Endothelial cell of umbilical vein (primary cell): ENCODE results near the gene MCRIP2. TPM values are rescaled to one million over a fixed set of nuclear protein-coding genes. Genes with fewer than 3 reads are reported as not detected.

Source experiments
- BruUV-seq: library from RNA; stranded (reverse); fragments of 400-500 nt; replicated peaks from 2 replicates; lab custom pipeline; 2021; lab: Mats Ljungman, UMichigan
- CTCF ChIA-PET: fragments of 300-600, 350-600 bp; sonication (Branson Sonifier 250); formaldehyde crosslinking; loops from one replicate; lab custom pipeline; 2021; ENCODE audit warnings: antibody characterized with exemption, inconsistent platforms; lab: Charles Lee
- POLR2A ChIA-PET: fragments of 300-600, 350-600 bp; sonication (Branson Sonifier 250); formaldehyde crosslinking; loops from one replicate; lab custom pipeline; 2021; ENCODE audit warnings: antibody characterized with exemption, inconsistent platforms; lab: Charles Lee
- DNase-seq: peaks from one replicate; pipeline ENCODE4 v3.0.0-alpha.2; 2011; ENCODE audit warnings: low read depth, low spot score
- FAIRE-seq: peaks from 2 replicates; lab custom pipeline; 2011; peaks lifted over from hg19 to GRCh38; lab: Jason Lieb, UNC
- H2AFZ ChIP-seq: 2 replicates; pipeline ENCODE4 v1.6.0; 2012; ENCODE audit warnings: low read depth, low read length, control low read depth, inconsistent platforms
- H3K27ac ChIP-seq: 2 replicates; pipeline ENCODE4 v1.5.1; 2011; ENCODE audit warnings: low read depth, mild to moderate bottlenecking, control low read depth, low read length, moderate library complexity; ENCODE audit not compliant: insufficient read depth
- H3K27me3 ChIP-seq, 2 experiments: 2 replicates each; pipeline versions ENCODE4 v1.6.0 to v1.6.1; 2011; ENCODE audit warnings: low read length in 2 of 2, mixed read lengths in 1 of 2; ENCODE audit not compliant: control insufficient read depth in 2 of 2, insufficient read depth in 2 of 2
- H3K36me3 ChIP-seq, 2 experiments: 2 replicates in 1 of 2; 3 replicates in 1 of 2; pipeline ENCODE4 v1.5.1; 2011; ENCODE audit warnings: low read length in 2 of 2, mild to moderate bottlenecking in 1 of 2, moderate library complexity in 1 of 2; ENCODE audit not compliant: control insufficient read depth in 2 of 2, insufficient read depth in 2 of 2; ENCODE audit errors: extremely low read depth in 1 of 2
- H3K4me1 ChIP-seq: 3 replicates; pipeline ENCODE4 v1.5.1; 2011; ENCODE audit warnings: mild to moderate bottlenecking, low read length; ENCODE audit not compliant: control insufficient read depth, insufficient read depth; ENCODE audit errors: extremely low read depth
- H3K4me2 ChIP-seq: 2 replicates; pipeline ENCODE4 v1.6.1; 2011; ENCODE audit warnings: low read length, control low read depth, mixed read lengths; ENCODE audit not compliant: insufficient read depth
- H3K4me3 ChIP-seq, 3 experiments: fragments of 200-600 bp in 1 of 3; sonication (generic), shearing (Covaris generic) in 1 of 3; replicated peaks in 1 of 3; 2 replicates each; pipeline ENCODE4 v1.5.1; 2011 to 2016; ENCODE audit warnings: control low read depth in 3 of 3, low read length in 3 of 3, mild to moderate bottlenecking in 2 of 3, inconsistent platforms in 1 of 3, low read depth in 1 of 3, moderate library complexity in 1 of 3; ENCODE audit not compliant: insufficient read depth in 1 of 3
- H3K79me2 ChIP-seq: 2 replicates; pipeline ENCODE4 v1.6.0; 2012; ENCODE audit warnings: low read length, inconsistent platforms; ENCODE audit not compliant: control insufficient read depth, insufficient read depth
- H3K9ac ChIP-seq: replicated peaks from 2 replicates; pipeline ENCODE3; 2011; ENCODE audit warnings: low read length, control low read depth; ENCODE audit not compliant: insufficient read depth; ENCODE audit errors: extremely low read depth
- H3K9me1 ChIP-seq: replicated peaks from 3 replicates; pipeline ENCODE4 v1.6.0; 2011; ENCODE audit warnings: mild to moderate bottlenecking, low read length; ENCODE audit not compliant: control insufficient read depth, insufficient read depth; ENCODE audit errors: extremely low read depth
- H3K9me3 ChIP-seq: replicated peaks from 2 replicates; pipeline ENCODE4 v1.5.1; 2012; ENCODE audit warnings: low read length, inconsistent platforms; ENCODE audit not compliant: control insufficient read depth, insufficient read depth
- H4K20me1 ChIP-seq: replicated peaks from 2 replicates; pipeline ENCODE3; 2011; ENCODE audit warnings: mild to moderate bottlenecking, low read length; ENCODE audit not compliant: control insufficient read depth, insufficient read depth; ENCODE audit errors: extremely low read depth
- CTCF ChIP-seq, 2 donors: IDR thresholded peaks; 1 replicate in 1 of 2; 2 replicates in 1 of 2; pipeline ENCODE4 v1.5.1; 2011; ENCODE audit warnings: low read length in 2 of 2, mild to moderate bottlenecking in 2 of 2, moderate library complexity in 2 of 2, control low read depth in 1 of 2, inconsistent platforms in 1 of 2, low read depth in 1 of 2; ENCODE audit not compliant: insufficient read depth in 1 of 2; ENCODE audit errors: extremely low read depth in 1 of 2
- EZH2 ChIP-seq: IDR thresholded peaks from 2 replicates; pipeline ENCODE4 v1.6.1; 2012; ENCODE audit warnings: borderline replicate concordance, low read depth, mild to moderate bottlenecking, moderate library complexity, low read length, inconsistent platforms; ENCODE audit not compliant: severe bottlenecking
- FOS ChIP-seq: IDR thresholded peaks from 2 replicates; pipeline ENCODE4 v1.6.1; 2011; ENCODE audit warnings: mild to moderate bottlenecking, low read length, moderate library complexity, borderline replicate concordance; ENCODE audit not compliant: insufficient read depth
- GATA2 ChIP-seq: IDR thresholded peaks from 2 replicates; pipeline ENCODE4 v1.7.0; 2011; ENCODE audit warnings: low read depth, mild to moderate bottlenecking, moderate library complexity, mixed read lengths, low read length; ENCODE audit not compliant: insufficient read length, insufficient read depth
- JUN ChIP-seq: IDR thresholded peaks from 2 replicates; pipeline ENCODE4 v1.6.1; 2011; ENCODE audit warnings: borderline replicate concordance, low read depth; ENCODE audit not compliant: insufficient read length, insufficient read depth
- MAX ChIP-seq: IDR thresholded peaks from 2 replicates; pipeline ENCODE4 v1.6.1; 2011; ENCODE audit not compliant: insufficient read depth, insufficient read length
- MYC ChIP-seq: IDR thresholded peaks from one replicate; pipeline ENCODE4 v1.6.1; 2011; ENCODE audit warnings: mild to moderate bottlenecking, low read depth, low read length
- POLR2A ChIP-seq: IDR thresholded peaks from 2 replicates; pipeline ENCODE4 v1.6.1; 2012; ENCODE audit warnings: low read depth, mild to moderate bottlenecking, control low read depth, low read length
- POLR2AphosphoS5 ChIP-seq: IDR thresholded peaks from 2 replicates; pipeline ENCODE4 v1.6.1; 2012; ENCODE audit warnings: low read depth, mild to moderate bottlenecking, control low read depth, low read length, moderate library complexity; ENCODE audit not compliant: insufficient read depth
- dilution Hi-C: fragments of 300-500 bp; cut with MboI; formaldehyde crosslinking; loops from one replicate; pipeline ENCODE4 v1.15.0; 2019; ENCODE audit warnings: low sequenced_read_pairs; ENCODE audit not compliant: extremely low pct_ligation_motif_present
- intact Hi-C: fragments of 100-400 bp; cut with micrococcal nuclease; formaldehyde crosslinking; loops from one replicate; pipeline ENCODE4 v1.10.0; 2022
- polyA plus RNA-seq, 4 experiments: library from polyadenylated mRNA; depleted of rRNA in 3 of 4; stranded (reverse) in 3 of 4; unstranded in 1 of 4; fragments of >200 nt; gene quantifications; 2 replicates each; pipeline versions ENCODE4 v1.2.1 to v1.2.3, GENCODE V29; 2011 to 2012; ENCODE audit warnings: missing spikeins in 1 of 4
- total RNA-seq: library from RNA; stranded (reverse); gene quantifications from 2 replicates; pipeline ENCODE4 v1.2.3, GENCODE V29; 2021

Gene MCRIP2
- total and polyA plus RNA-seq, 2 donors (not counting 3 experiments of a cell fraction or from before 2014, with no cell fraction given) = 17.1 to 18.9 TPM

- no peak overlapping the region for H2AFZ ChIP-seq
- H4K20me1 ChIP-seq = no peaks in the 10 kb centered on the region
- no TSS peak for BruUV-seq
- H3K9me1 ChIP-seq = no peaks in the 10 kb centered on the region
- no peaks in the 10 kb centered on the region for H3K27me3 ChIP-seq
- dilution Hi-C loops = no loop called here
- H3K36me3 ChIP-seq = no peaks in the 10 kb centered on the region
- H3K79me2 ChIP-seq = peaks cover 1% of the 10 kb centered on the region
- intact Hi-C loops = no loop called here
- H3K4me3 ChIP-seq = no peak overlapping the region
- DNase-seq (no peak), FAIRE-seq (no peak)
- no peak overlapping the region for H3K27ac ChIP-seq
- H3K4me1 ChIP-seq = no peaks in the 10 kb centered on the region
- ChIA-PET POLR2A (no interaction called here), CTCF (interaction anchor here (0.6 kb wide), 1 partner anchor 234 kb away, joined by 3 read pairs; no protein-coding TSS in a partner anchor)
- no peak for TF ChIP-seq MAX
- TF ChIP-seq GATA2 = no peak
- TF ChIP-seq POLR2AphosphoS5 = no peak
- TF ChIP-seq POLR2A = no peak
- no peak for TF ChIP-seq FOS
- no peak for TF ChIP-seq MYC
- no peak for TF ChIP-seq JUN
- no peak for TF ChIP-seq CTCF (IDR thresholded peaks at IDR 0.05; ENCODE audit: extremely low read depth in 1 of 2, insufficient read depth in 1 of 2, low read depth in 1 of 2, low read length in 2 of 2)
- no peak for TF ChIP-seq EZH2
- no peaks in the 10 kb centered on the region for H3K9me3 ChIP-seq
- no peak overlapping the region for H3K9ac ChIP-seq
- H3K4me2 ChIP-seq = no peak overlapping the region
Measured at GRCh38 chr16:606656-607307, 34.8 kb upstream of the MCRIP2 start.
